ENCODE measurements around the gene ELF2. TPM values are rescaled to one million over a fixed set of nuclear protein-coding genes. Genes with fewer than 3 reads are reported as not detected.

ELF2 gene
- total and polyA plus RNA-seq, 2 of the 8 experiments (the other 6 are each of a cell fraction or from before 2014, with no cell fraction given): 21.1 to 44.3 TPM

DNA sequence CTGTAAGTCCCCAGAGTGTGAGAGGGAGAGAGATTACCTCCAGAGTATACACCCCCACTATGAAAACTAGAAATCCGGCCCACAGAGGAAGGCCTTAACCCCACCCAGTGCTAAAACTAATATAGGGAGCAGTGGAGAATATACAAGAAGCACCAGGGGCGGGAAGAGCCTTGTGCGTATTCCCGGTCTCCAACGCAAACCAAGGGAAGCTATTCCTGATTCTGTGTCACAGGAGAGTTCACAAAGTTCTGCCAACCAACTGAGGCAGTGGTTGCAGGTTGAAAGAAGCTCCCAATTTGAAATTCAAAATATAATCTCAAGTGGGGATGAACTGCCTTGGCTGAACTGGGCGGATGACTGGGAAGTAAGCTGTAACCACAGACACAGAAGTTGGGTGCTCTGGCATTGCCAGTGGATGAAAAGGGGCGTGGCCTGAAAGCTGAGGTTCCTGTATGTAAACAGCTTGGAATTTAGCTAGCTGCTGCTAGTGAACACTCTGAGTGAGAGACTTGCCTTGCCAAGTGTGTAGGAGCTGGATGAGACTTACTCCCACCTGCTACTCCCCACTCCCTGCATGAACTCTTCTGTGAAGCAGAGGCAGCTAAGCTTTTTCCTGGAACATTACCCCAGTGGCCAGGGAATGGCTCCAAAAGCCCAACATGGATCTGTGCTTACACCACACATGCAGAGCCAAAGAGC is 32.7 kb downstream of the ELF2 start (continued):
- TF ChIP-seq ATF2 (IDR thresholded peaks at IDR 0.05; ENCODE audit: low read length) (no peak), SIX5 (IDR thresholded peaks at IDR 0.05; ENCODE audit: low read depth, low read length) (no peak), SP2 (IDR thresholded peaks at IDR 0.05; ENCODE audit: low read length) (no peak), GTF2F1 (IDR thresholded peaks at IDR 0.05; ENCODE audit: borderline replicate concordance, low read depth, low read length) (no peak), HDAC6 (IDR thresholded peaks at IDR 0.05; ENCODE audit: low read depth, low read length) (no peak), GABPA (IDR thresholded peaks at IDR 0.05; ENCODE audit: borderline replicate concordance, insufficient read depth, low read length) (no peak), BCL11A (IDR thresholded peaks at IDR 0.05; ENCODE audit: low read depth in 2 of 2, low read length in 2 of 2) (no peak), BRCA1 (IDR thresholded peaks at IDR 0.05; ENCODE audit: low read depth, low read length) (no peak)
- TF ChIP-seq, protein P1, sequence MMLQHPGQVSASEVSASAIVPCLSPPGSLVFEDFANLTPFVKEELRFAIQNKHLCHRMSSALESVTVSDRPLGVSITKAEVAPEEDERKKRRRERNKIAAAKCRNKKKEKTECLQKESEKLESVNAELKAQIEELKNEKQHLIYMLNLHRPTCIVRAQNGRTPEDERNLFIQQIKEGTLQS (IDR thresholded peaks at IDR 0.05; ENCODE audit: insufficient read depth, low read depth, low read length): no peak
